ENCODE measurements around the gene DIP2C.

DNA sequence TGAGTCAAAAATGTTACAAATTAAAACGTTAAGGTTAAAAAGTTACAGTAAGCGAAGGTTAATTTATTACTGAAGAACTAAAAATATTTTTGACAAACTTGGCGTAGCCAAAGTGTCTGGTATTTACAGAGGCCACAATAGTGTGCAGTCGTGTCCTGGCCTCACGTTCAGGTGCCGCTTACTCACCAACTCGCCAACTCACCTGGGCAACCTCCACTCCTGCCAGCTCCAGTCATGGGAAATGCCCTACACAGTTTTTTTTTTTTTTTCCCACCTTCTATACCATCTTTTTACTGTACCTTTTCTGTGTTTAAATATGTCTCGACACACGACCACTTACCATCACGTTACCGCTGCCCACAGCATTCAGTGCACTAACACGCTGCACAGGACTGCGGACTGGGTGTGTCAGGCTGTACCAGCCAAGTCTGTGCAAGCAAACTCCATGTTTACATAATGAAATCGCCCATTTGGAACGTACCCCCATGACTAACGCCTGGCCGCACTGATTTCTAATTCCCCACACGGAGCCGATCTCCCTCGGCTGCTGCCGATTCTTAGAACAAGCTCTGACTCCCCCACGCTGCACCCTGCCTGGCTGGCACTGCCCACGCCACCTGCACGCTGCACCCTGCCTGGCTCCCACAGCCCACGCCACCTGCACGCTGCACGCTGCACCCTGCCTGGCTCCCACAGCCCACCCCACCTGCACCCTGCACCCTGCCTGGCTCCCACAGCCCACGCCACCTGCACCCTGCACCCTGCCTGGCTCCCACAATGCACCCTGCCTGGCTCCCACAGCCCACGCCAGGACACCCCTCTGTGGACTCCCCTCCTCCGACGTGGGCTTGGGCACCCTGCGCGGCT lies 351.1 kb downstream of the DIP2C start:
- TF ChIP-seq POLR2A (IDR thresholded peaks at IDR 0.05) (no peak), EP300 (IDR thresholded peaks at IDR 0.05; ENCODE audit: low read depth) (no peak), POLR2AphosphoS5 (IDR thresholded peaks at IDR 0.05) (no peak)
- TF ChIP-seq, protein P1, sequence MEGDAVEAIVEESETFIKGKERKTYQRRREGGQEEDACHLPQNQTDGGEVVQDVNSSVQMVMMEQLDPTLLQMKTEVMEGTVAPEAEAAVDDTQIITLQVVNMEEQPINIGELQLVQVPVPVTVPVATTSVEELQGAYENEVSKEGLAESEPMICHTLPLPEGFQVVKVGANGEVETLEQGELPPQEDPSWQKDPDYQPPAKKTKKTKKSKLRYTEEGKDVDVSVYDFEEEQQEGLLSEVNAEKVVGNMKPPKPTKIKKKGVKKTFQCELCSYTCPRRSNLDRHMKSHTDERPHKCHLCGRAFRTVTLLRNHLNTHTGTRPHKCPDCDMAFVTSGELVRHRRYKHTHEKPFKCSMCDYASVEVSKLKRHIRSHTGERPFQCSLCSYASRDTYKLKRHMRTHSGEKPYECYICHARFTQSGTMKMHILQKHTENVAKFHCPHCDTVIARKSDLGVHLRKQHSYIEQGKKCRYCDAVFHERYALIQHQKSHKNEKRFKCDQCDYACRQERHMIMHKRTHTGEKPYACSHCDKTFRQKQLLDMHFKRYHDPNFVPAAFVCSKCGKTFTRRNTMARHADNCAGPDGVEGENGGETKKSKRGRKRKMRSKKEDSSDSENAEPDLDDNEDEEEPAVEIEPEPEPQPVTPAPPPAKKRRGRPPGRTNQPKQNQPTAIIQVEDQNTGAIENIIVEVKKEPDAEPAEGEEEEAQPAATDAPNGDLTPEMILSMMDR (IDR thresholded peaks at IDR 0.05) = no peak

Measured in transverse colon (tissue), 4 donors.